Brain pericyte (primary cell): ENCODE data around the gene SCGB3A2.
"Not testable (repeated sequence)": the region's sequence is repeated elsewhere in the genome, so short reads cannot be mapped to it uniquely, and the experiment has no call there.

Experiments used
- DNase-seq: peaks from one replicate; pipeline ENCODE4 v3.0.0-alpha.2; 2012; ENCODE audit warnings: low read depth, low spot score

The SCGB3A2 gene

DNA sequence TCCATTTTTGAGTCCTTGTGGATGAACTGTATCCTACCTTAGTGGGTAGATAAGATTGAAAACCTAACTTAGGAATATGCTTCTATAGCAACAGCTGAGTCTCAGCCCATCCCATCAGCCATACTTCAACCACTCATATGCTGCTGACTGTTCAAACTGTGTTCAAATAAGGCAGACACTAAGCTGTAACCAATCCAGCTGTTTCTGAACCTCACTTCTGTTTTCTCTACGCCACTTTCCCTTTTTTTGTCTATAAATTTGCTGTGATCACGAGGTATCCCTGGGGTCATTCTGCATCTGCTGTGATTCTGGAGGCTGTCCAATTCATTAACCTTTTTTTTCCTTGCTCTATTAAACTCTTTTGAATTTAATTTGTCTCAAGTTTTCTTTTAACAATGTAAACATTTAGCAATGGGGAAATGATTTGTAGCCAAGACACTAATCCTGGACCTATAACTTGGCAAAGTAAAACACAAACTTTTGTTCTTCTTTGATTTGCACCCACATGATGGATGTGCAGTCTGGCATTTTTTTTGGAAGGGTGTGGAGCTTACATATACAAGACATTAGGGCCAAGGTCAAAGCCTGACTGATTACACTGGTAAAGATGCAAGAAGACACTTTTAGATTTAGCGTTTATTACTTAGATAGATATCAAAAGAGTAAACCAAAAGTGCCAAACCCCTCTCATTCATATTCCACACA, 14.9 kb upstream of the SCGB3A2 start:
- no peak for DNase-seq

DNA sequence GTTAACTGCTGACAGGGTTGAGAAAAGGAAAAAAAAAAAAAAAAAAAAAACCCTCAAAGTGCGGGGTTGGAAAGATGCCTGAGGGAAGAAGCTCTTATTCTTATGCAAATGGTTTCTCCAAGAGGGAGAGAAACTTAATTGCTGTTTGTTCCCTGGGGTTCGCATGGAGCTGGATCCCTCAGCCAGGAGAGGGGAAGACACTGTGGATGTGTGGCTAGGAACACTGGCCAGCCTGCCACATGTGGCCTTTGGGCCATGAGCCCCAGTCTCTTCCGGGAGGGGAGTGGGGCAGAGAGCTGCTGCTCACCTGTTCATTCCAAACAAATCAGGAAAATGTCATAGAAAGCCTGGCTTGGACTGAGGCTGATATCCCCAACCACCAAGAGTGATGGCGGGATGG, 9.4 kb upstream of the SCGB3A2 start:
- no peak for DNase-seq

DNA sequence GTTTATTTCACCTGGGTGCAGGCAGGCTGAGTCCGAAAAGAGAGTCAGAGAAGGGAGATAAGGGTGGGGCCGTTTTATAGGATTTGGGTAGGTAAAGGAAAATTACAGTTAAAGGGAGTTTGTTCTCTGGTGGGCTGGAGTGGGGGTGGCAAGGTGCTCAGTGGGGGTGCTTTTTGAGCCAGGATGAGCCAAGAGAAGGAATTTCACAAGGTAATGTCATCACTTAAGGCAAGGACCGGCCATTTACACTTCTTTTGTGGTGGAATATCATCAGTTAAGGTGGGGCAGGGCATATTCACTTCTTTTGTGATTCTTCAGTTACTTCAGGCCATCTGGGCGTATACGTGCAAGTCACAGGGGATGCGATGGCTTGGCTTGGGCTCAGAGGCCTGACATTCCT, 8.6 kb upstream of the SCGB3A2 start:
- DNase-seq: not testable (repeated sequence)

DNA sequence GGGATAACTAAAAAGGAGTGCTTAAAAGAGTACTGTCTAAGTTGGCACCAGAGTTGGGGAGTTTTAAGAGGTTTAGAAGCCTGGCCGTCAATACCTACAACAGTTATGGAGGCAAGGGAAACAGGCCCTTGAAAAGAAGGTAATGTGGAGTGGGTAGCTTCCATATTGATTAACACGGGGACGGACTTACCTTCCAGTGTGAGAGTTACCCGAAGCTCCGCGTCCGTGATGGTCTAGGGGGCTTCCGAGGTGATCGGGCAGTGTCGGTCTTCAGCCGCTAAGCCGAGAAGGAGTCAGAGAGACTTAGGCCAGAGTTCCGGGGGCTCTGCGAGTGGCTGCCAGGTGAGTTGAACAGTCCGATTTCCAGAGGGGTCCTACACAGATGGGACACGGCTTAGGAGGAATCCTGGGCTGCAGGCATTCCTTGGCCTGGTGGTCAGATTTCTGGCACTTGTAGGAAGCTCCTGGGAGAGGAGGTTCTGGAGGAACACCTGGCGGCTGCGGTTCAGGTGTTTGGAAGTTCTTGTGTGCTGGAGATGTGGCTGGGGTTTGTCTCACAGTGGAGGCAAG, 6.4 kb upstream of the SCGB3A2 start:
- DNase-seq: not testable (repeated sequence)

DNA sequence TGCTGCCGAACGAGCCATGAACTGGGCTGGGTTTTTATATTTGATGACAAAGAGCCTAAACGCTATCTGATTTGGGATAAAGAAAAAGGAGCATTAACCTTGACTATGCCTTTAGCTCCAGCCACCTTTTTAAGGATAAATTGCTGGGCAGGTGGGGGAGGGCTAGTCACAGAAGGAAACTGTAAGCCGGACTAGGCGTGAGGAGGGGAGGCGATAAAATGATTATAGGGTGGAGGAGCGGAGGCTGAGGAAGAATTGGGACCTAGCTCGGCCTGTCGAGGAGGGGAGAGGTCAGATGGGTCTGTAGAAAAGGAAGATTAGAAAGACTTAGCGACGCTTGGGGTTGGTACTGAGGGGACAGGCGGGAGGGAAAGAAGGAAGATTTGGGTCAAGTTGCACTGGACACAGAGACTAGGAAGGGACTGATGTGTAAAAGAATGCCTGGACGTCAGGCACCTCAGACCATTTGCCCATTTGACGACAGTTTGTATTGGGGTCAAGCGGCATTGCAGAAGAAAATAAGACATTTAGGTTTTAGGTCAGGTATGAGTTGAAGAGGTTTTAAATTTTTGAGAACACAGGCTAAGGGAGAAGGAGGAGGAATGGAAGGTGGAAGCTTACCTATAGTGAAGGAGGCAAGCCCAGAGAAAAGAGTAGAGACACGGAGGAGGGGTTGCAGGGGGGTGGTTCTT, 5.6 kb upstream of the SCGB3A2 start:
- not testable (repeated sequence) for DNase-seq

DNA sequence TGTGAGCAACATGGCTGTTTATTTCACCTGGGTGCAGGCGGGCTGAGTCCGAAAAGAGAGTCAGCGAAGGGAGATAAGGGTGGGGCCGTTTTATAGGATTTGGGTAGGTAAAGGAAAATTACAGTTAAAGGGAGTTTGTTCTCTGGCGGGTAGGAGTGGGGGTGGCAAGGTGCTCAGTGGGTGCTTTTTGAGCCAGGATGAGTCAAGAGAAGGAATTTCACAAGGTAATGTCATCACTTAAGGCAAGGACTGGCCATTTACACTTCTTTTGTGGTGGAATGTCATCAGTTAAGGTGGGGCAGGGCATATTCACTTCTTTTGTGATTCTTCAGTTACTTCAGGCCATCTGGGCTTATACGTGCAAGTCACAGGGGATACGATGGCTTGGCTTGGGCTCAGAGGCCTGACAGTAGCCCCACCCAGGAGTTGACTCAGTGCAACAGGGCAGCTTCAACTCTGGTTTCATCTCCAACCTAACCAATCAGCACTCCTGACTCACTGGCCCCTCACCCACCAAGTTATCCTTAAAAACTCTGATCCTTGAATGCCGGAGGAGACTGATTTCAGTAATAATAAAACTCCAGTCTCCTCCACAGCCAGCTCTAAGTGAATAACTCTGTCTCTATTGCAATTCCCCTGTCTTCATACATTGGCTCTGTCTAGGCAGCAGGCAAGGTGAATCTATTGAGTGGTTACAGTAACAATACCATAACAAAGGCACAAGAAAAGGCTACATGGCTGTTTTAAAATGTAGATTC, 4.2 kb upstream of the SCGB3A2 start:
- DNase-seq: not testable (repeated sequence)

DNA sequence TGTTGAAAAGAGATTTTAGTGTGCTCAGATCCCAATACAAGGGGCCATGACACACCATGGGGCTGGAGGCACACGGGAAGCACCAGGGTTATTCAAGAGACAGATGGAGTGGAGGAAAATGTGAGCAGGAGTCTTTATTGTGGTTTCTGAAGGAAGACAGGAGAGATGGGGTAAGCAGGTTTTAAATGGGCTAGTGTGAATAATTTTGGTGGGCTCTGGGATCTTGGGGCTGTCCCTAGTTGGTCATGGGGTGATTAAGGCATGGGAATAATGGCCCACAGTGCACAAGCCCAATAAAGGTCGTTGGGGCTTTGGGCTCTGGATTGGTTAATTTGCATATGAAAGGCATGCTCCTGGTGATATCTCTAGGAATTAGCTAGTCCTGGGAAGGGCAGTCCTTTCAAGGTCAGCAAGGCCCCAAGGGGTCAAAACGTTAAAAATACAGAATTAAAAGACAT, 3.6 kb upstream of the SCGB3A2 start:
- DNase-seq: no peak

DNA sequence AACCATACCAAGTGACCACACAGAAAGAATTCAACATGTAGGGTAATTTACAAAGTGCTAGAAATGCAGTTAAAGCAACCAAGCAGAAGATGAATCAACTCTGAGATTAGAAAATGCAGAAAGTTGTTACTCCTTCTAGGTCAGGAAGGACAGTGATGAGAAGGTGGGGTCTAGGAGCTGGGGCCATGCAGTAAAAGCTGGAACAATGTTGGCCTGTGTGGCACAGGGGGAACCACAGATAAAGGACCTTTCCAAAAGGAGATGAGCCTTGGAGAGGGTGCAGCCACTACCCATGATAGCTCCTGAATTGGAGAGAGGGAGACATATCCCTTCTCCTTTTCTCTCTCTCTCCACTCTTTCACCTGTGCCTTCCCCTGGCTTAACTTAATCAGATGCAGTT, 2.4 kb upstream of the SCGB3A2 start:
- DNase-seq: no peak

DNA sequence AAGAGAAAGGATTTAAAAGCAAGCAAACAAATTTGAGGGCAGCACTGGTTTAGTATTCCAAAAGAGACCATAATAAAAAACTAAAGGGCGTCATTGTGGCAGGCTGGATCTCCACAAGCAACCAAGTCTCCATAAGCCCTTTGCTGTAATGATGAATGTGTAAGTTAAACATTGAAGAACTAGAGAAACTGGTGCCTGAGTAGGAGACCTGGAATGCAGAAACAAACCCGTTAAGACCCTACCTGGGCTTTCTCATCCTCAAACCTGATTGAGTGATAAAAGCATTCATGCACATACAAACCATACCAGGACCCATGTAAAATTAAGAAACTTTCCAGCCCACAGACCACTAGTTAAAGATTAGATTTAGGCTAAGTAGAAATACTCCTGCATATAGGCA, 1.9 kb upstream of the SCGB3A2 start:
- no peak for DNase-seq

DNA sequence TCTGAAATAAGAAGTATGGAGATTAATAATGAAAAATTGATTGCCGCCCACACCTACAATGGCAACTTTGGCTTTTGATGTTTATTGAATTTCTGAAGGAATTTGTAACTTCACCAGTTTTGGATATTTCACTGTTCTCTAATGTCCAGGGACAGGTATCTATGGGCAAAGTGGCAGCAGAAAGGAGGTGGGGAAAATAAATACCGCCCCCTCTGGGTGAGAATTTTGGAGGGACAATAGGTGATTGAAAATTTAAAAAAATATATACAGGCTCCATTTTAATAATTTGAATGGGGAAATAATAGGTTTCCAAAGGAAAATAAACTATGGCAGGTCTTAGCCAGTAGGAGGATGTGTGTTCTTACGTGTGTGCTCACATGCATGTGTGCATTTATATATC, 1.3 kb downstream of the SCGB3A2 start:
- no peak for DNase-seq

DNA sequence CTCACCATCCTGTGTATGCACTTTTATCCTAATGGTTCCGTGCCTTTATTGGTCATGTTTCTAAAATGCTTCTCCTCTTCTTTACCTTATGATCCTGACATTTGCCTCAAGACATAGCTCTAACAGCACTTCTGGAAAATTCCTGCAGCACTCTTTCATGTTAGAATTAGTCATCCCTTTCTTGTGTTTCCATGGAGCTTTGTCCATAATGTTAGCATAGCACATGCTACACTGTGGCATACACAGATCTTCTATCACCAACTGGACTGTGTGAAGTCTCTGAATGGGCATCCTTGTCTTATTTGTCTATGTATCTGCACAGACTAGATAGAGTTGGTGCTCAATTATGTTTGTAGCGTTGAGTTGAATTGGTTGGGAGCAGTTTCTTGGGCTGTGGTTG, 2.0 kb downstream of the SCGB3A2 start:
- DNase-seq: no peak

DNA sequence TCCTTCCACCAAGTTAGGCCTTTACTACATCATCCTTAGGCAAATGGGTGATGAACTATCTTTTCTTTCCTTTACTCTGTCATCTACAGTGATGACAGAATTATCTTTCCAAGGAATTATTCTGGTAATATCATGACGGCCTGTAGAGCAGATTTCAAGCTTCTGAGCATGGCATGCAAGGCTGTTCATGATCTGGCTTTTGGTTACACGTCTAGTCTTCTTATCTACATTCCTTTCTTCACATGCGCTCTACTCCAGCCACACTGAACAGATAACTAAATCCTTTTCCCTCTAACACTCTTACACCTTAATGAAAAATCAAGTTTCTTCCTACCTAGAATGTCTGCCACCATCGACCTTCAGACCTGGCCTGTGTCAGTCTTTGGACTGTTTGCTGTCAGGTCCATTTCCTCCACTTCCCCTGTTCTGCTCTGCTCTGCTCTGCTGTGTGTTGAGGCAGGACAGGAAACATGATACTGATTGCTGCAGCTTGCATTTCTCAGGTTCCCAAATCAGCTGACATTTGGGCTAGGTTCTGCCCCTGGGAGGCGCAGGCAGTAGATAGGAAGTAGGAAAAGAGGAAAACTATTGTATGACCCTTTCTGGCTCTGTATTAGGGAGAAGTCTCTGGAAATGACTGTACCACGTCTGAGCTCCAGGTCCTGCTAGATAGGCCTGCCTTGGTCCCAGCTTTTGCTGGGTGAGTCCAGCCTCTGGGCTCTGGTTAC, 4.2 kb downstream of the SCGB3A2 start:
- DNase-seq: no peak

DNA sequence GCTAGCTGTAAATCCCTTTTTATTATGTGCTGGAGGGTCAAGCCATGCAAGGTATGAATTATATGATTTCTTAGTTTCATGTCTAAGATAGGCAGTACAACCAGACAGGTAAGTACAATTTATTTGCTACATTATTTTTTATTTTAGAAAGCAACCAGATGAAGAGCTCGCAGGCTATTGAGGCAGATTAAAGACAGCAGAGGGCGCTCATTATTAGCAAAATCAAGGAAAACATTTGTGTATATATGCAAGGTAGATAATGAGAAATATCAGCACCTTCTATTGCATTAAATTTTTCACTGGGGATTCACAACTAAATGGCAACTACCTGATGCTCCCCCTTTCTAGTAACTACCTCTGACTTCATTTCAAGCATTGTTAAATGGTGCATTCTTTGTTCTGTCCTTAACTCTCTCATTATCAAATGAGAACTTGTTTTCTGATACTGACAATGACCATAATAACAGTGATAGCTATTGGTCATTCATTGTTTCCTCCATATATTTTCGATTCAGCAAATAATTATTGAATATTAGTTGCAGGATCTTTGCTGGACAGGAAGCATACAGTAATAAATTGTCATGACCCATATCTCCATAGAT, 8.6 kb downstream of the SCGB3A2 start:
- DNase-seq: no peak

DNA sequence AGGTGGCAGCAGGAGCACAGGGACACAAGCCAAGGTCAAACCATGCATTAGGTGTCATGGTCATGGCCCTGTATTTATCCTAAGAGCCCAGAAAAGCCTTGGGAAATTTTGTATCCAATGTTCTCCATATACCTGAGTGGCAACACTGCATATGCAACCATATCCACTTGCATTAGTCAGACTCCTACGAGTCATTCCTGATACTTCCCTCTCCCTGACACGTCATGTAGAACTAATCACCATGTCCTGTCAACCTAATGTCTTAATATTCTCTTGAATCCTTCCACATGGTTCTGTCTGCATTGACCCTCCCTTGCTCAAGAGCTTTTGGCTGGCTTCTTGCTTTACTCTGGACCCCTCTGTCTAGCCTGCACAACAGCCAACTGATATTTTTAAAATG, 9.4 kb downstream of the SCGB3A2 start:
- no peak for DNase-seq

DNA sequence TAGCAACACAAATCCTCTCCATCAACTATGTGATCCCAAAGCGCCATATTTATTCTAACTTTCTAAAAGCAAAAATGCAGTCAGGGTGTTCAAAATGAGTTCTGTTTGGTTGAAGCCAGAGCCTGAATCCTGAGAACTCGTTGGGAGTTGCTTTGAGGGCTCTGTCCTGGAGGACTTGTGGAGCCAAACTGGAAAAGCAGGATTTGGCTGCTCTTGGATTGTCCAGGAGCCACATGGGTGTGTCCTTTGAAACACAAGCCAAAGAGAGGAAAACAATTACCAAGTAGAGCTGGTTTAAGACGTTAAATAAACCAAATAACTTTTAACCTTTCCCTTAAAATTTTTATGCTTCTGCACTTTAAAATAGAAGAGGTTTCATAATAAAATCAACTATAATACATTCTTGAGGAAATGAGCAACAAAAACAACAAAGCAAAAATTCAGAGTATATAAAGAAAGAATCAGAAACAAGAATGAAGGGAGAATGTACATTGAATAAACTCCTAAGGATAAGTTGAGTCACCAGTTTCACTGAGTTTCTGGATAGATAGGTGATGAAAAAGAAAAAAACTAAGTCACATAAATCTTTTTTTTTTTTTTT, 14.3 kb downstream of the SCGB3A2 start:
- no peak for DNase-seq

DNA sequence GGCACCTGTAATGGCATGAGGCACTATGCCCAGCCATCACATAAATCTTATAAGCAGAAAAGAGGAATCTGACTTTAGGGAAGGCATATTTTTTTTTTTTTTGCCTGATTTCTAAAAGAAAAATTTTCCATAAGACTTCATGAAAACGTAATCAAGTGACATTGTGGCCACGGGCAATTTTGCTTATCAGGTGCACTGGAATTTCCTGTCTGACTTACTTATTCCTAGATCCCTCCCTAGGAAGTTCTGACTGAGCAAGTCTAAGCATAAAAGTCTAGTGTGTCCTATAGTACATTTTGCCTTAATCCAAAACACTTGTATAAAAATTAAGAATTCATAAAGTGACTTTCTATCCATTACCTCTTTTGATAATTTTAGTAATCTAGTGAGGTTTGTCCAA, 15.3 kb downstream of the SCGB3A2 start:
- no peak for DNase-seq

DNA sequence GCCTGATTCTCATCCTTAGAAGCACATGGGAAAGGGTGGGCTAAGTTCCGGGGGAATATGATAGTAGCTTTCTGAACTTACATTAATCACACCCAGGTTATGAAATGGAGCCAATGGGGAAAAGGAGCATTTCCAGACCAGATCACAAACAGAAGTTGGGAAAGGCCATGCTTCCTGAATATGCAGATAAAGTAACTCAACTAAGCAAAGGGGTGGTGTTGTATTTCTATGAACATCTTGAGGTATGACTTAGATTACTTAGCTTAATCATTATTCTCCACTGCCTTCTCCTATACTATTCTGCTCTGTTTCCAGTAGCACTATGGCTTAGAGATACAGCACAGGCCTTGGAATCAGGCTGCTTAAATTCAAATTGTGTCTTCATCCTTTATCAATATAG, 17.4 kb downstream of the SCGB3A2 start:
- DNase-seq: no peak

DNA sequence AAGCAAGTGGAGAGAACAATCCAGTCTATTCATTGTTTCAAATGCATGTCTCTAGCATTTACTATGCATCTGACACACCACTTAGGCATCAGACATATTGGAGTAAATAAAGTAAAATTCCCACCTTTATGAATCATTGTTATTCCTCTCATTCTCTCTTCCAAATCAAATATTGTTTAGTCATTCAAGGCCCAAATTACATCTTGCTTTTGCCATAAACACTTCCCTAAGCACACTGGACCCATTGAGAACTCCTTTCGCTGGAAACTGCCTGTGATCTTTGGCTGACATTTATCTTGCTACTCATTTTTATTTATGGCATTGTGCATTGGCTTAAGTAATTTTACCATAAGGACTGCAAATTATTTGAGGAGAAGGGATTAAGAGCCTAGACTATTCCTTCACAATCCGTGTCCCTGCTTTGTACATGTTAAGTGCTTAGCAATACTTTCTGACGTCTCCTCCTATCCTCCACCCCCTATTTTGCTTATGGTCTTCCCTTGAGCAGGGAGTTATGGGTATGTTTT, 20.4 kb downstream of the SCGB3A2 start:
- DNase-seq: no peak

DNA sequence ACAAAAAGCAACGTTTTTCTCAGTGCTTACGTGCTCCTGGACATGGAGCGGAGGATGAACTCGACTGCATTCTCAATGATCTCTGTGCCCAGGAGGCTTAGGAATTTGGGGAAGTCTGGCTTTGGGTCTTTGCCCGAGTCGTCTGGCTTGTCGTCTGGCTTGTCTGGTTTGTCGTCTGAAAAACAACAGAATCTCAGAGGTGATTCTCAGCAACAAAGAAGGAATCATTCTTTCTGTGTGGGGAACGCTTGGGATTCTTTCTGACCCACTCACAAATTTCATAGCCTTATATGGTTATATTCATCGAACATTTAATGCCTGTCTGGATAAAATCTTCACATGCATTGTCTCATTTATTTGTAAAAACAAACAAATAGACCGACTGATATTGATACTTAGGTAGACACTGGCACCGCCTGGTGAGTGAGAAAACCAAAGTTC, 23.1 kb downstream of the SCGB3A2 start:
- DNase-seq: no peak

DNA sequence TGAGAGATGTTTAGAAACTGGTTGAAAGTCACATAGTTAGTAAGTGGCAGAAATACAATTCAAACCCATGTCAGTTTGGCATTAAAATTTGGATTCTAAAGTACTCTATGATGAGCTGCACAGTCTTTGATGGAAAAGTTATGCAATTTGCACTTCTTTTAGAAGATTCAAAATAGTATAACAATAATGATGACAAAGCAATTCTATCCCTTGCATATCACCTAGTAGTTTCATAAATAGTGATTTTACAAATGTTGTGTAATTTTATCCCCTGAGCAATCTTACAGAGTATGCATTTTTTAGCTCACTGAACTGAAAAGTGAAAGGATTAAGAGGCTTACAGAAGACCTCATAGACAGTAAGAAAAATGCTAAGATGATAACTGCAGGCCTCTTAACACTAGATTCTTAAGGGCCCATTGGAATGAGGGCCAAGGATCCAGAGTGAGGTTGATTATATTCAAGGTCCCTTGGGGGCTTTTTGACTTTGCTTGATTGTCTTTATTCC, 24.2 kb downstream of the SCGB3A2 start:
- no peak for DNase-seq
